B cell (primary cell): ENCODE measurements around the gene CTNNA2.

ENCODE experiments used
- CTCF ChIP-seq: fragments of 200-600 bp; IDR thresholded peaks from one replicate; pipeline ENCODE4 v1.8.0; 2022; ENCODE audit warnings: antibody characterized with exemption, mild to moderate bottlenecking
- EZH2 ChIP-seq: IDR thresholded peaks from 2 replicates; pipeline ENCODE4 v1.6.1; 2012; ENCODE audit warnings: borderline replicate concordance, low read depth, mild to moderate bottlenecking, moderate library complexity, low read length; ENCODE audit not compliant: insufficient read depth, poor library complexity, severe bottlenecking

- TF ChIP-seq CTCF (no peak), EZH2 (no peak)
Observed at GRCh38 chr2:80070587-80070986, 557.7 kb downstream of the CTNNA2 start.
